Heart right ventricle (tissue), 16 donors: ENCODE results near the gene POMT2. TPM values are rescaled to one million over a fixed set of nuclear protein-coding genes. Genes with fewer than 3 reads are reported as not detected.

ENCODE experiments used
- ATAC-seq, 8 donors: fragments of 200-7000 bp; cut with Tn5 transposase; one replicate each; pipeline ENCODE4 v1.9.1; 2020; ENCODE audit warnings: mild to moderate bottlenecking in 8 of 8, moderate library complexity in 8 of 8, moderate number of reproducible peaks in 1 of 8
- DNase-seq, 2 donors: peaks; one replicate each; pipeline ENCODE4 v3.0.0-alpha.2; 2020
- H3K27ac ChIP-seq, 10 donors: fragments of 200-600 bp; sonication (generic) in 2 of 10; one replicate each; pipeline versions ENCODE4 v1.5.0 to v1.8.0; 2020 to 2022; ENCODE audit warnings: mild to moderate bottlenecking in 3 of 10
- H3K27me3 ChIP-seq, 7 donors: fragments of 200-600 bp; one replicate each; pipeline ENCODE4 v1.8.0; 2021 to 2022; ENCODE audit warnings: mild to moderate bottlenecking in 2 of 7
- H3K36me3 ChIP-seq, 9 donors: fragments of 200-600 bp; sonication (generic) in 1 of 9; one replicate each; pipeline versions ENCODE4 v1.5.0 to v1.8.0; 2020 to 2022; ENCODE audit warnings: mild to moderate bottlenecking in 2 of 9
- H3K4me1 ChIP-seq, 9 donors: fragments of 200-600 bp; sonication (generic) in 1 of 9; one replicate each; pipeline versions ENCODE4 v1.5.0 to v1.8.0; 2020 to 2022; ENCODE audit warnings: mild to moderate bottlenecking in 4 of 9
- H3K4me3 ChIP-seq, 10 donors: fragments of 200-600 bp; sonication (generic) in 2 of 10; one replicate each; pipeline versions ENCODE4 v1.5.0 to v1.8.0; 2020 to 2022; ENCODE audit warnings: mild to moderate bottlenecking in 7 of 10, moderate library complexity in 2 of 10
- H3K9me3 ChIP-seq, 11 donors: fragments of 200-600 bp in 10 of 11; sonication (generic) in 2 of 11; one replicate each; pipeline versions ENCODE4 v1.5.0 to v1.8.0; 2013 to 2022; ENCODE audit warnings: mild to moderate bottlenecking in 2 of 11, control low read depth in 1 of 11, moderate library complexity in 1 of 11
- WGBS, 2 donors: extraction: QIAGEN DNeasy Blood & Tissue Kit; methylation state at CpG; one replicate each; pipeline ENCODE4 v1.1.7; 2013; ENCODE audit warnings: inconsistent platforms in 1 of 2; 5-methylcytosine and 5-hydroxymethylcytosine counted together
- intact Hi-C, 10 donors: fragments of 100-400 bp; cut with DNase I; formaldehyde crosslinking; loops; one replicate each; pipeline versions ENCODE4 v1.11.1 to v1.14.2; 2022
- microRNA-seq, 2 donors: library from miRNA; unstranded; fragments of <30 nt; microRNA quantifications; one replicate each; pipeline ENCODE4 v1.2.0, GENCODE V29; 2021
- polyA plus RNA-seq, 2 donors: library from polyadenylated mRNA; stranded (reverse); fragments of 200-250 nt; gene quantifications; one replicate each; pipeline ENCODE4 v1.2.3, GENCODE V29; 2013
- total RNA-seq, 10 donors: library from RNA; stranded (reverse); fragmentation: NEBNext Ultra II Directional in 3 of 10; extraction: Animal tissue kit (Norgen Biotek cat#: 25700) in 3 of 10; gene quantifications; one replicate each; pipeline versions ENCODE4 v1.2.1 to v1.2.4, GENCODE V29; 2021 to 2023
- TF ChIP-seq, protein P1 (sequence below), 9 donors: fragments of 200-600 bp; sonication (generic) in 2 of 9; IDR thresholded peaks; one replicate each; pipeline versions ENCODE4 v1.5.0 to v1.8.0; 2021 to 2022; ENCODE audit warnings: antibody characterized with exemption in 9 of 9, mild to moderate bottlenecking in 5 of 9, moderate library complexity in 1 of 9
- donor health status: Arrhythmogenic right ventricular cardiomyopathy.
- donor health status: ischemic (EF 13 %, LVEDD 7.1; RV severe dilation, severe dysfunction).
- donor health status: healthy with polysubstance abuse.
- donor health status: DM: no; HTN: yes; CAD: no.
- donor health status: DM: no; HTN: no; CAD: no.
- donor health status: ischemic (EF 25% LVEDD 6.9; RV normal size, moderate dysfunction).
- donor health status: ischemic (EF 25% LVEDD 5.7; RV mildly dilated, moderate dysfunction).
- donor health status: healthy.
- donor health status: DM: yes; HTN: yes; CAD: no.
- donor health status: Ischemic cardiomyopathy.
- donor health status: ischemic (EF 35%, LVEDD 5.7; RV mildly dilated, moderate dysfunction).
- donor health status: nonischemic (EF 11% LVEDD 7.7; RV severe dilation, severe dysfunction).
- donor health status: DM: yes; HTN: yes; CAD: no.
- donor health status: PGD.
- donor health status: ischemic (EF 29% LVEDD 5.4; RV normal size, mild dysfunction).
- donor health status: nonischemic (EF 23%, LVEDD 6.1; RV moderate dilation, normal function).

POMT2 gene
- total and polyA plus RNA-seq, 12 donors: 10.5 to 23.4 (median 16.9) TPM

DNA sequence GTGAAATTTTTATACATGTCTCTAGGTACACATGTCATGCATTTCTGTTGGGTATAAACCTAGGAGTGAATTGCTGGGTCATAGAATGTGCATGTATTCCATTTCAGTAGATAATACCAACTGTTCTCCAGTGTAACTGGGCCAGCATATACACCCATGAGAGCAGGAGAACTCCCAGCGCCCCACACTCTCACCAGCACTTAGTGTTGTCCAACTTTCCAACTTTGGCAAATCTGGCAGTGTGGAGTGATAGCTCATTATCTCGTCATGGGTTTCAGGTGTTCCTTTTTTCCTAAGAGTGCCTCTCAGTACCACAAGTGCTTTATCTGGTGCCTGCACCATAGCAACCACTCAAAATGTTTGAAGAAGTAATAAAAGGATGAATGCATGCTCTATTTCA lies 89.8 kb downstream of the POMT2 start:
- no peak for DNase-seq
- no peak for ATAC-seq
- no peak overlapping the region for H3K4me3 ChIP-seq
- intact Hi-C loops: no loop called here
- TF ChIP-seq, protein P1, sequence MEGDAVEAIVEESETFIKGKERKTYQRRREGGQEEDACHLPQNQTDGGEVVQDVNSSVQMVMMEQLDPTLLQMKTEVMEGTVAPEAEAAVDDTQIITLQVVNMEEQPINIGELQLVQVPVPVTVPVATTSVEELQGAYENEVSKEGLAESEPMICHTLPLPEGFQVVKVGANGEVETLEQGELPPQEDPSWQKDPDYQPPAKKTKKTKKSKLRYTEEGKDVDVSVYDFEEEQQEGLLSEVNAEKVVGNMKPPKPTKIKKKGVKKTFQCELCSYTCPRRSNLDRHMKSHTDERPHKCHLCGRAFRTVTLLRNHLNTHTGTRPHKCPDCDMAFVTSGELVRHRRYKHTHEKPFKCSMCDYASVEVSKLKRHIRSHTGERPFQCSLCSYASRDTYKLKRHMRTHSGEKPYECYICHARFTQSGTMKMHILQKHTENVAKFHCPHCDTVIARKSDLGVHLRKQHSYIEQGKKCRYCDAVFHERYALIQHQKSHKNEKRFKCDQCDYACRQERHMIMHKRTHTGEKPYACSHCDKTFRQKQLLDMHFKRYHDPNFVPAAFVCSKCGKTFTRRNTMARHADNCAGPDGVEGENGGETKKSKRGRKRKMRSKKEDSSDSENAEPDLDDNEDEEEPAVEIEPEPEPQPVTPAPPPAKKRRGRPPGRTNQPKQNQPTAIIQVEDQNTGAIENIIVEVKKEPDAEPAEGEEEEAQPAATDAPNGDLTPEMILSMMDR (IDR thresholded peaks at IDR 0.05): no peak
- H3K36me3 ChIP-seq: no peaks in the 10 kb centered on the region
- peaks cover 0 to 5% (median 0%) of the 10 kb centered on the region in 7 donors for H3K27me3 ChIP-seq
- WGBS, 2 donors: 74 to 84% methylated on average over 2 of the region's 2 CpGs
- H3K9me3 ChIP-seq: peaks cover 0 to 11% (median 0%) of the 10 kb centered on the region in 11 donors
- H3K27ac ChIP-seq: no peak overlapping the region
- H3K4me1 ChIP-seq: no peaks in the 10 kb centered on the region

DNA sequence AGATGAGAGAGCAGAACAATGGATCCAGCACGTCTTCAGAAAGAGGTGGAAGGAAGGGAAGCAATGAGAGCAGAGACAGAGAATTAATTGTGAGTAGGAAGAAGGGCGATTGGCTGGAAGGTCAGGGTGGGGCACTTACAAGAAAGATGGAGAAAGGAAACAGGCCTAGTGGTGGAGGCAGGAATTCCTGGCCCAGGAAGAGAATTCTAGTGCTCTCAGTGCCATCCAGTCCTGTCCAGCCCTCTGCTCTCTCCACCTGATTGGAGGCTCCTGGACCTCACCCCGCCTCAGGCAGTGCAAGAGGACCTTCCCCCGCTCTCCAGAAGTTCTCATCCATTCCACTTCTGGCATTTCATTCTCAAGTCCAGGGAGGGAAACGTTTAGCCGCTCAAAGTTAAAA lies 92.6 kb downstream of the POMT2 start:
- H3K4me1 ChIP-seq: no peaks in the 10 kb centered on the region
- 67 to 69% methylated on average over 6 of the region's 6 CpGs for WGBS, 2 donors
- no peak overlapping the region for H3K4me3 ChIP-seq
- no peak for ATAC-seq
- TF ChIP-seq, protein P1 (IDR thresholded peaks at IDR 0.05): no peak
- H3K27ac ChIP-seq: no peak overlapping the region
- intact Hi-C loops: no loop called here
- no peaks in the 10 kb centered on the region for H3K36me3 ChIP-seq
- DNase-seq: no peak
- peaks cover 0 to 11% (median 0%) of the 10 kb centered on the region in 11 donors for H3K9me3 ChIP-seq
- peaks cover 0 to 5% (median 0%) of the 10 kb centered on the region in 7 donors for H3K27me3 ChIP-seq

DNA sequence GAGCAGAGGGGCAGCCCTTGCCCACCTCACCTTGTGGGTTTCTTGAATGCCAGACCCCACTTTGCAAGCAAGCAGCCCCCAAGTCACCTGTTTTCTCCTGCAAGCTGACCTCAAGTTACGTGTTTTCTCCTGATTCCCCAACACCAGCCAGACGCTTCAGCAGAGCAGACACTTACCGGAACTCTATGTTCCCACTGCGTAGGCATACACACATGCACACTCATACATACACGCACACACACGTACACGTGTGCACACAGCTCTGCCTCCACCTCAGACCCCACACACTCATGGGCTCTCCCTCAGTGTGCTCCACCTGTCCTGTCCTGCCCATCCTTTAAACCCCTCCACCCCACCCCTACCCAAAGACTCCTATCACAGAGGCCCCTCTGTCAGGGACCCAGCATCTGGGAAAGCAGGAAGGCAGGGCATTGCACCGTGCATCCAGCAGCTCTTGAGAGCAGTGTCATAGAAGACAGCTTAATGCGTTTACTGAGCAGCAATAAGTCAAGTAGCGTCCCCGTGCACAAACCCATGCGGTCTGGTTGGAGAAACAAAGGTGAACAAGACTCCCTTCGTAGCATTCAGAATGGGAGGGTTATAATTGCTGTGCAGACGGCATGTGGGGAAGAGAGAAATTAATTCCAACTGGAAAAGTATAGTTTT lies 94.7 kb downstream of the POMT2 start:
- Histone ChIP-seq H3K4me1 (no peaks in the 10 kb centered on the region), H3K36me3 (no peaks in the 10 kb centered on the region), H3K27ac (no peak overlapping the region), H3K9me3 (peaks cover 0 to 7% (median 0%) of the 10 kb centered on the region in 11 donors), H3K27me3 (peaks cover 0 to 16% (median 0%) of the 10 kb centered on the region in 7 donors), H3K4me3 (no peak overlapping the region)
- DNase-seq: no peak
- TF ChIP-seq, protein P1 (IDR thresholded peaks at IDR 0.05): no peak
- 81 to 83% methylated on average over 14 of the region's 14 CpGs for WGBS, 2 donors
- intact Hi-C loops: no loop called here
- ATAC-seq: no peak

DNA sequence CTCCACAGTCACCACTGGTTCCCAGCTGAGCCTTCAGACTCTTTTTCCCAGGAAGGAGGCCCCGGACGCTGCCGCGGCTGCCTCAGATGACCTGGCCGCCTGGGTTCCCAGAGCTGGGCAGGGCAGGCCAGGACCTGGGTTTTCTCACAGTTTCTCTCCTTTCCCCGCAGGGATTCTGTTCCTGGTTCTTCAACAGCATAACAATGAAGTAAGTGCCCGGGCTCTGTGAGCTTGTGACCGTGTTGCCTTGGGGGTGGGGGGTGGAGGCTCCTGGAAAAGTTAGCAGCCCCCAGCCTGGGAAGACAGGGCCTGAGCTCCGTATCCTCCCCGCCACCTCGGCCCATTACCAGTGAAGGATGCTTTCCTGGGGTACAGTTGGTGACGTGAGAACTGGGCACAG lies 95.4 kb downstream of the POMT2 start:
- WGBS, 2 donors: 70 to 71% methylated on average over 12 of the region's 12 CpGs
- ATAC-seq (no peak), DNase-seq (no peak)
- Histone ChIP-seq H3K4me1 (no peaks in the 10 kb centered on the region), H3K27ac (no peak overlapping the region), H3K9me3 (no peaks in the 10 kb centered on the region), H3K27me3 (peaks cover 0 to 16% (median 0%) of the 10 kb centered on the region in 7 donors), H3K4me3 (no peak overlapping the region), H3K36me3 (no peaks in the 10 kb centered on the region)
- intact Hi-C loops: no loop called here
- TF ChIP-seq, protein P1 (IDR thresholded peaks at IDR 0.05): no peak

Small RNA genes lying within 50 kb of the gene (microRNA-seq; reads per million reads assigned to microRNA genes)
- 0 reads per million in 2 donors for gene MIR1260A

Other genes starting within 250 kb of the POMT2 start
- gene CIPC, start 222.6 kb downstream of the POMT2 start, total RNA-seq: 10 to 100 TPM; 51.4 to 93.8 (median 64.2) TPM
- gene CIPC, start 222.6 kb downstream of the POMT2 start, polyA plus RNA-seq: 10 to 100 TPM in 1 of 2 donors, 1 to 10 TPM in 1; 9.4 to 11.6 TPM
- under 1 TPM in 1 of 10 donors, not detected in 9; 0.09 TPM for gene ZDHHC22, start 179.1 kb downstream of the POMT2 start, total RNA-seq
- not detected for gene ZDHHC22, start 179.1 kb downstream of the POMT2 start, polyA plus RNA-seq
- 1 to 10 TPM in 2 of 10 donors, under 1 TPM in 8; 0.08 to 7.2 (median 0.53) TPM for gene TMEM63C, start 139.1 kb downstream of the POMT2 start, total RNA-seq
- gene TMEM63C, start 139.1 kb downstream of the POMT2 start, polyA plus RNA-seq: 1 to 10 TPM in 1 of 2 donors, under 1 TPM in 1; under 0.01 to 1.5 TPM
- gene NGB, start 49.7 kb downstream of the POMT2 start, total RNA-seq: not detected
- gene NGB, start 49.7 kb downstream of the POMT2 start, polyA plus RNA-seq: not detected
- gene GSTZ1, start 153 bp upstream of the POMT2 start, total RNA-seq: 10 to 100 TPM; 10.7 to 20.5 (median 16.0) TPM
- 10 to 100 TPM; 14.5 to 17.3 TPM for gene GSTZ1, start 153 bp upstream of the POMT2 start, polyA plus RNA-seq
- gene TMED8, start 56.2 kb upstream of the POMT2 start, total RNA-seq: 1 to 10 TPM; 4.4 to 8.7 (median 7.1) TPM
- gene TMED8, start 56.2 kb upstream of the POMT2 start, polyA plus RNA-seq: 1 to 10 TPM; 1.8 TPM
- under 1 TPM in 9 of 10 donors, not detected in 1; 0.15 to 0.30 (median 0.21) TPM for gene SAMD15, start 56.5 kb upstream of the POMT2 start, total RNA-seq
- under 1 TPM in 1 of 2 donors, not detected in 1; 0.13 TPM for gene SAMD15, start 56.5 kb upstream of the POMT2 start, polyA plus RNA-seq
- gene NOXRED1, start 102.6 kb upstream of the POMT2 start, total RNA-seq: under 1 TPM in 5 of 10 donors, not detected in 5; 0.12 to 0.40 (median 0.30) TPM
- under 1 TPM in 1 of 2 donors, not detected in 1; 0.04 TPM for gene NOXRED1, start 102.6 kb upstream of the POMT2 start, polyA plus RNA-seq
- gene VIPAS39, start 136.7 kb upstream of the POMT2 start, total RNA-seq: 10 to 100 TPM in 9 of 10 donors, 1 to 10 TPM in 1; 8.1 to 18.7 (median 14.7) TPM
- gene VIPAS39, start 136.7 kb upstream of the POMT2 start, polyA plus RNA-seq: 10 to 100 TPM in 1 of 2 donors, 1 to 10 TPM in 1; 8.0 to 10.4 TPM
- gene AHSA1, start 137.2 kb upstream of the POMT2 start, total RNA-seq: 100 to 1,000 TPM; 107 to 193 (median 166) TPM
- 100 to 1,000 TPM in 1 of 2 donors, 10 to 100 TPM in 1; 88.2 to 247 TPM for gene AHSA1, start 137.2 kb upstream of the POMT2 start, polyA plus RNA-seq
- gene ISM2, start 177.9 kb upstream of the POMT2 start, total RNA-seq: not detected
- gene ISM2, start 177.9 kb upstream of the POMT2 start, polyA plus RNA-seq: not detected